ENCODE measurements around the gene KCNIP4. TPM values are rescaled to one million over a fixed set of nuclear protein-coding genes. Genes with fewer than 3 reads are reported as not detected.

The KCNIP4 gene
- total RNA-seq, 3 donors from 2014 or later, result 0.96 to 11.3 (median 2.4) TPM

DNA sequence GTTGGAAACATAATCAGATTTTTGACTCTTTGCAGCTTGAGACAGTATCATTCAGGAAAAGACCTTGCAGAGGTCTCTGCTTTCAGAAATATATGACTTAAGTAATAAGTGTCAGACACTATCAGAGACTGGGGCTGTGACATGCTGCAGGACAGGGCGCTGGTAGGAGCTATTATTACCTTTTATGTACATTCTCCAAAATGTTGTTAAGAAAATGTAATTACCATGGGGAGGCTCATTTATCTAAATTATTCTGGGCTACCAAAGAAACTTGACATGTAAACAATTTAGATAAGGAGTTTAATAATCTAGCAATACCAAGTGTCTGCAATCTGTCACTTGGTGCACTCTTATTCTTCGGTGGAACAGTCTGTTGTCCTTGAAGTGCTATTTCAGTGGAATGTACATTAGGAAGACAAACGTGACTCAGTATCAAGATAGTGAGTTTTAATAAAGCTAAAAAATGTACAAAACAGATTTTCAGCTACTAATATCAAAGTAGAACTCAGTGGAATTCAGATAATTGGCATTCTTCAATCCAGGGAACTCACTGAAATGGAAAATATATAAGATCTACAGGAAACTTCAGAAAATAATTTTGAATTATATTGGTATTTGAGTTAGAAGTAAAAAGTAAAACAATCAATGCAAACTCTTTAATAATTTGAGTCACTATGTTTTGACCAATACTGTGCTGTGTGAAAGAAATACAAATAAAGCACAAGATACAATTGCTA lies 214.5 kb downstream of the KCNIP4 start:
- Histone ChIP-seq H3K4me3 (no peak overlapping the region), H3K4me1 (ENCODE audit: low read depth) (no peaks in the 10 kb centered on the region), H3K9me3 (no peaks in the 10 kb centered on the region), H3K36me3 (ENCODE audit: low read depth) (no peaks in the 10 kb centered on the region)
- DNase-seq, result no peak
- intact Hi-C loops (cut with DNase I, micrococcal nuclease), result no loop called here
- no peak for ATAC-seq
- TF ChIP-seq, protein P1, sequence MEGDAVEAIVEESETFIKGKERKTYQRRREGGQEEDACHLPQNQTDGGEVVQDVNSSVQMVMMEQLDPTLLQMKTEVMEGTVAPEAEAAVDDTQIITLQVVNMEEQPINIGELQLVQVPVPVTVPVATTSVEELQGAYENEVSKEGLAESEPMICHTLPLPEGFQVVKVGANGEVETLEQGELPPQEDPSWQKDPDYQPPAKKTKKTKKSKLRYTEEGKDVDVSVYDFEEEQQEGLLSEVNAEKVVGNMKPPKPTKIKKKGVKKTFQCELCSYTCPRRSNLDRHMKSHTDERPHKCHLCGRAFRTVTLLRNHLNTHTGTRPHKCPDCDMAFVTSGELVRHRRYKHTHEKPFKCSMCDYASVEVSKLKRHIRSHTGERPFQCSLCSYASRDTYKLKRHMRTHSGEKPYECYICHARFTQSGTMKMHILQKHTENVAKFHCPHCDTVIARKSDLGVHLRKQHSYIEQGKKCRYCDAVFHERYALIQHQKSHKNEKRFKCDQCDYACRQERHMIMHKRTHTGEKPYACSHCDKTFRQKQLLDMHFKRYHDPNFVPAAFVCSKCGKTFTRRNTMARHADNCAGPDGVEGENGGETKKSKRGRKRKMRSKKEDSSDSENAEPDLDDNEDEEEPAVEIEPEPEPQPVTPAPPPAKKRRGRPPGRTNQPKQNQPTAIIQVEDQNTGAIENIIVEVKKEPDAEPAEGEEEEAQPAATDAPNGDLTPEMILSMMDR (IDR thresholded peaks at IDR 0.05), result no peak

DNA sequence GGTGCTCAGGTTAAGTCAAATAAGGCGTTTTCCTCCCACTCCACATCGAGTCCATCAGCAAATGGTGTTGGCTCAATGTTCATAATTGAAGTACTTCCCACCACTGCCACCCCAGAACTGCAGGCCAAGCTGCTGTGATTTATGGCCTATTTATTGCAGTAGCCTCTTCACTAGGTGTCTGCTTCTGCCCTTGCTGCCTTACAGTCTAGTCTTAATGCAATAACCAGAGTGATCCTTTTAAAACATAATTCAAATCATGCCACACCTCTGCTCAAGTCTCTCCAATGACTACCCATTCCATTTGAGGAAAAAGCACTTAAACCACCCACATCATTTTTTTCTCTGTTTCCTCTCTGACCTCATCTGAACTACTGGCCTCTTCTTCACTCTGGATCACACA lies 220.3 kb downstream of the KCNIP4 start:
- no peaks in the 10 kb centered on the region for H3K4me1 ChIP-seq (ENCODE audit: low read depth)
- no peak for DNase-seq
- intact Hi-C loops (cut with DNase I, micrococcal nuclease), result no loop called here
- no peaks in the 10 kb centered on the region for H3K36me3 ChIP-seq (ENCODE audit: low read depth)
- ATAC-seq, result no peak
- TF ChIP-seq, protein P1 (IDR thresholded peaks at IDR 0.05), result no peak
- H3K4me3 ChIP-seq, result no peak overlapping the region
- no peaks in the 10 kb centered on the region for H3K9me3 ChIP-seq

DNA sequence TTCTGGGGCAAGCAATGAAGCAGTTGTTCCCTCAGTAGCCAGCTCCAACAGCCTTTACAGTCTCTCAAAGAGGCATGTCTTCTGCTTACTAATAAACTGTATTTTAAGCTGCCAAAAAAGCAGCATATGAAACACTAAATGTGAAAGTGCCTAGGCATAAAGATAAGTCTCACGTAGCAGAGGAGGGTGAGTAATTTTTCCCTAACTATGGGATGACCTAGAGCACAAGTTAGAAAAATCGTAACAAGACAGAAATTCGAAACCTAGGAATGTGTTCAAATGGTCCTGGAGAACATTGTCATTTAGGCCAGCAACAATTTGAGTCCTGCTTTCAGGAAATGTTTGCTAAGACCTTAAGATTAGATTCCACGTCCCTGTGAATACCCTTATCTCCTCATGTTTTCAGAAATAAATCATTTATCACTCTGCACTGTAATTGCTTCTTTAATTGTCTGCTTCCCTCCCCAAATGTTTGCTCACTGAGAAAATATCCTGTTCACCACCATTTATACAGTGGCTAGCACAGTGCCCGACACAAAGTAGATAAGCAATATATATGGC lies 222.2 kb downstream of the KCNIP4 start:
- no peaks in the 10 kb centered on the region for H3K36me3 ChIP-seq (ENCODE audit: low read depth)
- intact Hi-C loops (cut with DNase I, micrococcal nuclease), result no loop called here
- H3K4me1 ChIP-seq (ENCODE audit: low read depth), result no peaks in the 10 kb centered on the region
- no peak for DNase-seq
- no peaks in the 10 kb centered on the region for H3K9me3 ChIP-seq
- TF ChIP-seq, protein P1 (IDR thresholded peaks at IDR 0.05), result no peak
- ATAC-seq, result no peak
- H3K4me3 ChIP-seq, result no peak overlapping the region

DNA sequence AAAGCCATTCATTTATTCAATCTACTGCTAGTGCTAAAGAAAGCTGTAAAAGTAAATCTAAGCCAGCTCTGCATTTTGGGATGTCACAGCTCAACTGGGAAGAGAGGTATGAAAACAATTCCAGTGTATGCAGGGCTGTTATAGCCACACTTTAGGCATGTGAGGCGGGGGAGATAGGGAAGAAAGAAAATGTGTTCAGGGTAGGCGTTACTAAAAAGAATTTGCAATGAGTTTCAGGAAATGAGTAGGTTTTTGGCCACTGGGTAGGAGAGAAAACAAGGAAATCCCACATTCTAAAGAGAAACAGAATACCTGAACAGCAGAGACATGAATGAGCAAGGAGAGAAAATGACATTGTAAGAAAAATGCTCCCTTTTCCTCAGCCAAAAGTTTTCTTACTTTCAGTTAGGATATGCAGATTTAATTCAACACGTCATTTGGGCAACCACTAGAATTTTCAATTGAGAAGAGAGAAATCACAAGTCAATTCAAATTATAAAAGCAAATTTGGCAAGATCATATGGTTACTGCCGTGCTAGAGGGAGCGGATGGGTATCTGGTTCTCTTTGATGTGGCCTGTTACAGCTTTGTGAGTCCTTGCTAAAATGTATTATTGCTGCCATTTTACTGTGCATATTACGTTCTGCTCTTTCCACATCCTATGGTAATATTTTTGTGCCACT lies 226.3 kb downstream of the KCNIP4 start:
- H3K9me3 ChIP-seq, result no peaks in the 10 kb centered on the region
- no peaks in the 10 kb centered on the region for H3K4me1 ChIP-seq (ENCODE audit: low read depth)
- ATAC-seq, result no peak
- no peak overlapping the region for H3K4me3 ChIP-seq
- TF ChIP-seq, protein P1 (IDR thresholded peaks at IDR 0.05), result no peak
- no peaks in the 10 kb centered on the region for H3K36me3 ChIP-seq (ENCODE audit: low read depth)
- intact Hi-C loops (cut with DNase I, micrococcal nuclease), result no loop called here
- DNase-seq, result no peak

DNA sequence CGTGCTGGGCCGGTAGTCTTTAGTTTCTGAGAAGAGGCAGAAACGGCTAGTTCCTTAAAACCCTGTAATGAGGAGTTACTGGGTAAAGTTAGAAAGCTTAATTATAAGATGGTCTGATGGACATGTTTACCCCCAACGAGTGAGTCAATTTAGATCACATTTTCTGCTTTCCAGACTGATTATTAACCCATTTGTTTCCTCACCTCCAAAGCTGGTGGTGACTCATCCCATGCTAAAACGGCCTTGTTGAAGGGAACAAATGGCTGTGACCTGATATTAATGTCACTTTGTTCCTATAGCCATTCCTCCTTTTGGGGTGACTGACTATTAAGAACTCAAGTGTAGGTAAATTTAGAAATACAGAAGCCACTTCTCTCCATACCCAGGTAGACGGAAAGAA lies 232.0 kb downstream of the KCNIP4 start:
- Histone ChIP-seq H3K36me3 (ENCODE audit: low read depth) (no peaks in the 10 kb centered on the region), H3K9me3 (no peaks in the 10 kb centered on the region), H3K4me3 (no peak overlapping the region), H3K4me1 (ENCODE audit: low read depth) (no peaks in the 10 kb centered on the region)
- intact Hi-C loops (cut with DNase I, micrococcal nuclease), result no loop called here
- TF ChIP-seq, protein P1 (IDR thresholded peaks at IDR 0.05), result no peak
- ATAC-seq, result no peak
- no peak for DNase-seq
